ENCODE results near the gene MOAP1. TPM values are rescaled to one million over a fixed set of nuclear protein-coding genes. Genes with fewer than 3 reads are reported as not detected.

The MOAP1 gene
- polyA plus RNA-seq, 1 donor from 2014 or later, result 224 TPM

- no peak overlapping the region for H3K4me2 ChIP-seq (ENCODE audit: low read length)
- no peak overlapping the region for H2AFZ ChIP-seq (ENCODE audit: low read depth, low read length)
- no peak overlapping the region for H3K4me3 ChIP-seq (ENCODE audit: low read length)
Observed at GRCh38 chr14:93150227-93151208, 34.2 kb downstream of the MOAP1 start.

GRCh38 chr14:93148979-93149378 is 35.7 kb downstream of the MOAP1 start:
- H3K9ac ChIP-seq (ENCODE audit: low read length), result no peak overlapping the region
- H3K27me3 ChIP-seq (ENCODE audit: insufficient read depth, low read depth, low read length), result no peaks in the 10 kb centered on the region
- H2AFZ ChIP-seq (ENCODE audit: low read depth, low read length), result no peak overlapping the region
- H3K36me3 ChIP-seq (ENCODE audit: insufficient read depth, low read length), result no peaks in the 10 kb centered on the region
- TF ChIP-seq CTCF (IDR thresholded peaks at IDR 0.05; ENCODE audit: poor library complexity, severe bottlenecking) (no peak), REST (IDR thresholded peaks at IDR 0.05; ENCODE audit: borderline replicate concordance) (no peak), POLR2AphosphoS5 (IDR thresholded peaks at IDR 0.05) (no peak), RAD21 (conservative IDR thresholded peaks at IDR 0.05) (no peak), TAF1 (IDR thresholded peaks at IDR 0.05; ENCODE audit: low read depth) (no peak)
- no peaks in the 10 kb centered on the region for H3F3A ChIP-seq (ENCODE audit: insufficient read depth, low read length, poor library complexity, severe bottlenecking)
- H3K9me3 ChIP-seq (ENCODE audit: low read length), result no peaks in the 10 kb centered on the region
- no peaks in the 10 kb centered on the region for H3K79me2 ChIP-seq (replicated peaks; ENCODE audit: insufficient read depth, low read length)
- H3K27ac ChIP-seq (ENCODE audit: low read length), result no peak overlapping the region
- no peak overlapping the region for H3K4me2 ChIP-seq (ENCODE audit: low read length)
- H4K20me1 ChIP-seq (ENCODE audit: insufficient read depth), result no peaks in the 10 kb centered on the region
- no peaks in the 10 kb centered on the region for H3K9me2 ChIP-seq (ENCODE audit: insufficient read depth, low read length)
- H3K4me3 ChIP-seq (ENCODE audit: low read length), result no peak overlapping the region

More at GRCh38 chr14:93150227-93151208, 34.2 kb downstream of the MOAP1 start:
- Histone ChIP-seq H3K9ac (ENCODE audit: low read length) (no peak overlapping the region), H4K20me1 (ENCODE audit: insufficient read depth) (no peaks in the 10 kb centered on the region), H3K79me2 (replicated peaks; ENCODE audit: insufficient read depth, low read length) (no peaks in the 10 kb centered on the region), H3K36me3 (ENCODE audit: insufficient read depth, low read length) (no peaks in the 10 kb centered on the region), H3K27me3 (ENCODE audit: insufficient read depth, low read depth, low read length) (no peaks in the 10 kb centered on the region), H3F3A (ENCODE audit: insufficient read depth, low read length, poor library complexity, severe bottlenecking) (no peaks in the 10 kb centered on the region), H3K9me2 (ENCODE audit: insufficient read depth, low read length) (no peaks in the 10 kb centered on the region), H3K27ac (ENCODE audit: low read length) (no peak overlapping the region), H3K9me3 (ENCODE audit: low read length) (no peaks in the 10 kb centered on the region)
- TF ChIP-seq CTCF (IDR thresholded peaks at IDR 0.05; ENCODE audit: poor library complexity, severe bottlenecking), result no peak
- TF ChIP-seq REST (IDR thresholded peaks at IDR 0.05; ENCODE audit: borderline replicate concordance), result no peak
